H1 (cell line): ENCODE results near the gene SCN4A. TPM values are rescaled to one million over a fixed set of nuclear protein-coding genes. Genes with fewer than 3 reads are reported as not detected.

Source experiments
- CTCF ChIA-PET: fragments of 300-600 bp; sonication (Branson Sonifier 250); formaldehyde crosslinking; loops from one replicate; lab custom pipeline; 2021; ENCODE audit not compliant: partially characterized antibody; lab: Charles Lee
- POLR2A ChIA-PET: fragments of 300-600 bp; sonication (Branson Sonifier 250); formaldehyde crosslinking; loops from one replicate; lab custom pipeline; 2021; ENCODE audit warnings: inconsistent platforms; ENCODE audit not compliant: partially characterized antibody; lab: Charles Lee
- DNase-seq, 2 experiments: peaks; one replicate each; pipeline versions ENCODE4 v3.0.0 to v3.0.0-alpha.2; 2010 to 2022; ENCODE audit warnings: low spot score in 2 of 2, low read depth in 1 of 2, mixed read lengths in 1 of 2
- FAIRE-seq: peaks from 2 replicates; lab custom pipeline; 2011; peaks lifted over from hg19 to GRCh38; lab: Jason Lieb, UNC
- H2AFZ ChIP-seq: 2 replicates; pipeline ENCODE4 v1.8.1; 2012; ENCODE audit warnings: low read length, inconsistent platforms
- H2AK5ac ChIP-seq: 2 replicates; pipeline ENCODE4 v1.6.1; 2013; ENCODE audit warnings: low read depth, low read length
- H2BK120ac ChIP-seq: replicated peaks from 2 replicates; pipeline ENCODE3; 2013; ENCODE audit warnings: low read depth, low read length, inconsistent platforms
- H2BK12ac ChIP-seq: 2 replicates; pipeline ENCODE4 v1.6.1; 2013; ENCODE audit warnings: low read depth, low read length
- H2BK15ac ChIP-seq: 2 replicates; pipeline ENCODE4 v1.6.1; 2013; ENCODE audit warnings: low read length
- H2BK20ac ChIP-seq: 2 replicates; pipeline ENCODE4 v1.6.1; 2013; ENCODE audit warnings: low read length
- H2BK5ac ChIP-seq: 2 replicates; pipeline ENCODE4 v1.6.1; 2013; ENCODE audit warnings: low read depth, low read length
- H3K14ac ChIP-seq: 2 replicates; pipeline ENCODE4 v1.6.1; 2013; ENCODE audit warnings: inconsistent platforms; ENCODE audit not compliant: insufficient read length
- H3K18ac ChIP-seq: 2 replicates; pipeline ENCODE4 v1.6.1; 2013; ENCODE audit warnings: low read length; ENCODE audit errors: extremely low read depth
- H3K23ac ChIP-seq: 2 replicates; pipeline ENCODE4 v1.6.1; 2013; ENCODE audit warnings: inconsistent platforms; ENCODE audit not compliant: insufficient read length
- H3K23me2 ChIP-seq: 2 replicates; pipeline ENCODE4 v1.6.1; 2013; ENCODE audit warnings: low read depth, low read length
- H3K27ac ChIP-seq: 2 replicates; pipeline ENCODE4 v1.6.1; 2011; ENCODE audit warnings: low read depth, low read length, inconsistent platforms
- H3K27me3 ChIP-seq, 4 experiments: replicated peaks in 1 of 4; 1 replicate in 1 of 4; 2 replicates in 3 of 4; pipeline versions ENCODE4 v1.6.1 to v1.8.1; 2011 to 2013; ENCODE audit warnings: low read length in 3 of 4, mild to moderate bottlenecking in 3 of 4, inconsistent platforms in 2 of 4, mixed read lengths in 2 of 4, moderate library complexity in 1 of 4; ENCODE audit not compliant: control insufficient read depth in 3 of 4, insufficient read depth in 3 of 4; ENCODE audit errors: extremely low read depth in 1 of 4
- H3K36me3 ChIP-seq, 4 experiments: 2 replicates each; pipeline versions ENCODE4 v1.6.1 to v1.8.1; 2011 to 2013; ENCODE audit warnings: mild to moderate bottlenecking in 4 of 4, low read length in 3 of 4, moderate library complexity in 2 of 4, control low read depth in 1 of 4, inconsistent platforms in 1 of 4; ENCODE audit not compliant: insufficient read depth in 4 of 4, control insufficient read depth in 2 of 4
- H3K4ac ChIP-seq: replicated peaks from 2 replicates; pipeline ENCODE3; 2013; ENCODE audit warnings: low read length, low read depth, mixed read lengths, inconsistent platforms; ENCODE audit not compliant: insufficient read length
- H3K4me1 ChIP-seq, 4 experiments: replicated peaks in 1 of 4; 1 replicate in 1 of 4; 2 replicates in 3 of 4; pipeline versions ENCODE4 v1.6.1 to v1.8.1; 2011 to 2013; ENCODE audit warnings: low read length in 3 of 4, inconsistent platforms in 2 of 4, mixed read lengths in 1 of 4; ENCODE audit not compliant: insufficient read depth in 4 of 4, control insufficient read depth in 3 of 4
- H3K4me2 ChIP-seq, 2 experiments: 2 replicates each; pipeline versions ENCODE4 v1.6.1 to v1.8.1; 2011 to 2013; ENCODE audit warnings: low read depth in 2 of 2, low read length in 2 of 2, control low read depth in 1 of 2, inconsistent platforms in 1 of 2, mild to moderate bottlenecking in 1 of 2; ENCODE audit not compliant: insufficient read depth in 1 of 2
- H3K4me3 ChIP-seq, 4 experiments: fragments of 200-600, 300-600 bp in 1 of 4; sonication (generic), shearing (Covaris generic), sonication (Bioruptor Twin) in 1 of 4; 2 replicates each; pipeline versions ENCODE4 v1.5.1 to v1.8.1; 2011 to 2016; ENCODE audit warnings: low read length in 4 of 4, low read depth in 3 of 4, control low read depth in 2 of 4, inconsistent platforms in 2 of 4, mild to moderate bottlenecking in 2 of 4, mixed read lengths in 1 of 4, moderate library complexity in 1 of 4; ENCODE audit not compliant: insufficient read depth in 2 of 4; ENCODE audit errors: extremely low read depth in 1 of 4
- H3K56ac ChIP-seq: replicated peaks from 2 replicates; pipeline ENCODE3; 2013; ENCODE audit warnings: low read depth, mild to moderate bottlenecking, mixed read lengths, low read length, inconsistent platforms; ENCODE audit not compliant: insufficient read length
- H3K79me1 ChIP-seq: 2 replicates; pipeline ENCODE4 v1.6.1; 2013; ENCODE audit warnings: low read depth, low read length, control low read depth
- H3K79me2 ChIP-seq, 2 experiments: 2 replicates each; pipeline versions ENCODE4 v1.6.1 to v1.8.1; 2012 to 2013; ENCODE audit warnings: low read length in 2 of 2, mild to moderate bottlenecking in 2 of 2, inconsistent platforms in 1 of 2; ENCODE audit not compliant: insufficient read depth in 2 of 2, control insufficient read depth in 1 of 2
- H3K9ac ChIP-seq, 4 experiments: replicated peaks in 1 of 4; 1 replicate in 1 of 4; 2 replicates in 3 of 4; pipeline versions ENCODE4 v1.6.1 to v1.8.1; 2011 to 2013; ENCODE audit warnings: low read depth in 3 of 4, low read length in 3 of 4, control low read depth in 2 of 4, mild to moderate bottlenecking in 2 of 4, moderate library complexity in 2 of 4, inconsistent platforms in 1 of 4; ENCODE audit errors: extremely low read depth in 1 of 4
- H3K9me3 ChIP-seq, 2 experiments: 2 replicates each; pipeline versions ENCODE4 v1.6.1 to v1.8.1; 2012 to 2013; ENCODE audit warnings: mild to moderate bottlenecking in 2 of 2, moderate library complexity in 2 of 2, control low read depth in 1 of 2, inconsistent platforms in 1 of 2, low read depth in 1 of 2, low read length in 1 of 2, mixed read lengths in 1 of 2; ENCODE audit not compliant: insufficient read depth in 2 of 2
- H4K20me1 ChIP-seq, 2 experiments: replicated peaks in 1 of 2; 2 replicates each; pipeline versions ENCODE3 to v1.8.1; 2011 to 2013; ENCODE audit warnings: inconsistent platforms in 2 of 2, low read length in 2 of 2, mild to moderate bottlenecking in 1 of 2; ENCODE audit not compliant: insufficient read depth in 2 of 2, control insufficient read depth in 1 of 2
- H4K5ac ChIP-seq: 2 replicates; pipeline ENCODE4 v1.6.1; 2013; ENCODE audit warnings: low read length, low read depth, mixed read lengths, inconsistent platforms; ENCODE audit not compliant: insufficient read length
- H4K8ac ChIP-seq: 2 replicates; pipeline ENCODE4 v1.8.0; 2013; ENCODE audit warnings: mild to moderate bottlenecking, moderate library complexity, low read length, inconsistent platforms; ENCODE audit not compliant: insufficient read depth; ENCODE audit errors: extremely low read depth
- H4K91ac ChIP-seq: replicated peaks from 2 replicates; pipeline ENCODE3; 2013; ENCODE audit warnings: low read length, mixed read lengths, inconsistent platforms; ENCODE audit not compliant: insufficient read length
- KDM5A ChIP-seq: fragments of 200-600 bp; IDR thresholded peaks from 2 replicates; pipeline ENCODE4 v1.7.1; 2012; ENCODE audit warnings: mild to moderate bottlenecking, low read length, inconsistent platforms, mixed read lengths
- PHF8 ChIP-seq: fragments of 200-600 bp; sonication (generic); conservative IDR thresholded peaks from 2 replicates; pipeline ENCODE4 v1.7.1; 2012; ENCODE audit warnings: low read depth, mild to moderate bottlenecking, inconsistent platforms, low read length, moderate library complexity
- SAP30 ChIP-seq: fragments of 300-600 bp; sonication (generic); IDR thresholded peaks from 2 replicates; pipeline ENCODE4 v1.7.1; 2012; ENCODE audit warnings: low read length, moderate library complexity, mild to moderate bottlenecking, inconsistent platforms; ENCODE audit not compliant: insufficient read depth, insufficient replicate concordance
- TCF12 ChIP-seq: IDR thresholded peaks from 2 replicates; pipeline ENCODE4 v1.6.1; 2011; ENCODE audit warnings: low read depth, mild to moderate bottlenecking, low read length
- USF2 ChIP-seq: IDR thresholded peaks from 2 replicates; pipeline ENCODE4 v1.6.1; 2011; ENCODE audit warnings: low read length, improper control_type of control experiment
- WGBS, 2 experiments: shearing (Covaris generic) in 1 of 2; methylation state at CpG; one replicate each; pipeline versions ENCODE4 v1.1.6 to v1.1.7; 2013 to 2015; ENCODE audit warnings: low lambda C conversion rate in 2 of 2, mixed read lengths in 2 of 2, inconsistent platforms in 1 of 2, low coverage in 1 of 2, missing lambda C conversion rate in 1 of 2; ENCODE audit not compliant: insufficient replicate concordance in 2 of 2, insufficient coverage in 1 of 2, insufficient read length in 1 of 2; ENCODE audit errors: extremely low coverage in 1 of 2, missing lambda C conversion rate in 1 of 2; 5-methylcytosine and 5-hydroxymethylcytosine counted together
- polyA plus RNA-seq, 7 experiments: library from polyadenylated mRNA; depleted of rRNA in 3 of 7; stranded (reverse) in 5 of 7; unstranded in 2 of 7; fragments of >200 nt in 5 of 7; fragments of 200-250 nt in 2 of 7; gene quantifications; 1 replicate in 5 of 7; 2 replicates in 1 of 7; 4 replicates in 1 of 7; pipeline versions ENCODE4 v1.2.1 to v1.2.3, GENCODE V29; 2011 to 2013; ENCODE audit warnings: missing spikeins in 2 of 7, mixed read lengths in 2 of 7
- total RNA-seq: library from RNA; stranded (reverse); fragmentation: NEBNext Ultra II Directional; extraction: Animal tissue kit (Norgen Biotek cat#: 25700); gene quantifications from 2 replicates; pipeline ENCODE4 v1.2.1, GENCODE V29; 2021

Gene SCN4A
- total and polyA plus RNA-seq, 2 of the 8 experiments (the other 6 are each of a cell fraction or from before 2014, with no cell fraction given): 5.0 to 8.5 TPM

GRCh38 chr17:64016974-64017373, 44.3 kb upstream of the SCN4A start:
- Histone ChIP-seq H3K4me2 (no peak overlapping the region), H2BK15ac (no peak overlapping the region), H3K9me3 (no peaks in the 10 kb centered on the region), H3K36me3 (no peaks in the 10 kb centered on the region), H3K23ac (no peak overlapping the region), H2BK12ac (no peak overlapping the region), H3K79me2 (no peaks in the 10 kb centered on the region), H4K91ac (no peak overlapping the region), H3K23me2 (no peaks in the 10 kb centered on the region), H3K4me1 (peaks cover 0 to 5% (median 3%) of the 10 kb centered on the region in 4 experiments; a peak in 5 of 7 replicates), H3K14ac (no peak overlapping the region), H2BK5ac (no peak overlapping the region), H3K79me1 (no peaks in the 10 kb centered on the region), H3K27me3 (no peaks in the 10 kb centered on the region), H2AK5ac (no peak overlapping the region), H3K4ac (no peak overlapping the region), H2BK20ac (no peak overlapping the region), H3K9ac (no peak overlapping the region), H2AFZ (no peak overlapping the region), H4K8ac (no peak overlapping the region), H3K18ac (no peak overlapping the region), H3K56ac (no peak overlapping the region), H4K5ac (no peak overlapping the region), H2BK120ac (no peak overlapping the region), H3K27ac (no peak overlapping the region), H4K20me1 (no peaks in the 10 kb centered on the region), H3K4me3 (no peak overlapping the region)
- TF ChIP-seq USF2 (no peak), KDM5A (no peak), PHF8 (no peak), SAP30 (no peak), TCF12 (no peak)
- DNase-seq: no peak
- FAIRE-seq: no peak
- ChIA-PET POLR2A (no interaction called here), CTCF (interaction anchor here (0.8 to 3.5 kb wide), 26 partner anchors 9 to 177 kb away, joined by 3 to 25 read pairs (median 4); partner anchors contain the start of gene PRR29)
- WGBS, 2 experiments: 94% methylated on average over 3 of the region's 3 CpGs; no CpG with 5 or more reads in 1 of the 2 experiments
